Gastroesophageal sphincter (tissue), 3 donors: ENCODE data around the gene FREY1.

Experiments used
- EP300 ChIP-seq: sonication (generic); formaldehyde crosslinking; IDR thresholded peaks from one replicate; pipeline ENCODE4 v1.6.1; 2017; ENCODE audit warnings: antibody characterized with exemption, mild to moderate bottlenecking
- TF ChIP-seq, protein P1 (sequence below), 4 experiments: fragments of 200-600 bp in 2 of 4; fragments of 450-650 bp in 2 of 4; sonication (generic) in 1 of 4; IDR thresholded peaks; one replicate each; pipeline ENCODE4 v1.5.1; 2017 to 2019; ENCODE audit warnings: antibody characterized with exemption in 4 of 4, mild to moderate bottlenecking in 2 of 4, moderate library complexity in 2 of 4

DNA sequence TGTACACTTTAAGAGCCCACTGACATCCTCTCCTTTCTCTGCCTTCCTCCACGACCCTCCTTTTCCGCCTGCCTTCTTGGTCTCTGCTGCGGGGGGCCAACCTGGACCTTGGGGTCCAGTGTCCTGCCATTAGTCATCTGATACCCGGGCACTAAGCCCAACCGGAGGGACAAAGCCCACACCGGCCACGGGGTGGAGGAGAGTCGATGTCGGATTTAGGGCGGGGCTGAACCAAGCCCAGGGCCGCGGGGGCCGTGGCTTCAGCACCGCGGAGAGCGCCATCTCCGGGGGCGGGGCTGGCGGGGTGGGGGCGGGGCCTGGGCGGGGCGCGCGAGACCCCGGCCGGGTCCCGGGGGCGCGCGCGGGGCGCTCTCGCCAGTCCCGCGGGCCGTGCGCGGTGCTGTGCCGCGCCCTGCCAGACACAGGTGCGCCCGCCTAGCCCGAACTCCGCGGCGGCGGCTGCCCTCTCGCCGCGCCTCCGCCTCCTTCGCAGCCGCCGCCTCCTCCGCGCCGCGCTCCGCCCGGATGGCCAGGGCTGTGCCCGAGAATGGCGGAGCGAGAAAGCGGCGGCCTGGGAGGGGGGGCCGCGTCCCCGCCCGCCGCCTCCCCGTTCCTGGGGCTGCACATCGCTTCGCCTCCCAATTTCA is 21.7 kb downstream of the FREY1 start, which contains the start of gene MAPK8IP1:
- TF ChIP-seq, protein P1, sequence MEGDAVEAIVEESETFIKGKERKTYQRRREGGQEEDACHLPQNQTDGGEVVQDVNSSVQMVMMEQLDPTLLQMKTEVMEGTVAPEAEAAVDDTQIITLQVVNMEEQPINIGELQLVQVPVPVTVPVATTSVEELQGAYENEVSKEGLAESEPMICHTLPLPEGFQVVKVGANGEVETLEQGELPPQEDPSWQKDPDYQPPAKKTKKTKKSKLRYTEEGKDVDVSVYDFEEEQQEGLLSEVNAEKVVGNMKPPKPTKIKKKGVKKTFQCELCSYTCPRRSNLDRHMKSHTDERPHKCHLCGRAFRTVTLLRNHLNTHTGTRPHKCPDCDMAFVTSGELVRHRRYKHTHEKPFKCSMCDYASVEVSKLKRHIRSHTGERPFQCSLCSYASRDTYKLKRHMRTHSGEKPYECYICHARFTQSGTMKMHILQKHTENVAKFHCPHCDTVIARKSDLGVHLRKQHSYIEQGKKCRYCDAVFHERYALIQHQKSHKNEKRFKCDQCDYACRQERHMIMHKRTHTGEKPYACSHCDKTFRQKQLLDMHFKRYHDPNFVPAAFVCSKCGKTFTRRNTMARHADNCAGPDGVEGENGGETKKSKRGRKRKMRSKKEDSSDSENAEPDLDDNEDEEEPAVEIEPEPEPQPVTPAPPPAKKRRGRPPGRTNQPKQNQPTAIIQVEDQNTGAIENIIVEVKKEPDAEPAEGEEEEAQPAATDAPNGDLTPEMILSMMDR (IDR thresholded peaks at IDR 0.05), result peak in 1 of 4 experiments; percentile 0
- TF ChIP-seq EP300, result no peak
